ENCODE results near the gene GRID1.

Gene GRID1

GRCh38 chr10:86291616-86292340 lies 74.8 kb downstream of the GRID1 start:
- no peak for DNase-seq

GRCh38 chr10:86290933-86291615 lies 75.5 kb downstream of the GRID1 start:
- DNase-seq: no peak

GRCh38 chr10:86289577-86289868 lies 77.1 kb downstream of the GRID1 start:
- DNase-seq: no peak

- no peak for DNase-seq
These were observed 77.7 kb downstream of the GRID1 start for GRCh38 chr10:86288695-86289576.

- DNase-seq: no peak
These were observed 78.5 kb downstream of the GRID1 start for GRCh38 chr10:86287966-86288579.

GRCh38 chr10:86287110-86287793 lies 79.3 kb downstream of the GRID1 start:
- no peak for DNase-seq

GRCh38 chr10:86286236-86287109 lies 80.1 kb downstream of the GRID1 start:
- DNase-seq: no peak

GRCh38 chr10:86285136-86285790 lies 81.3 kb downstream of the GRID1 start:
- no peak for DNase-seq

- DNase-seq: no peak
These were observed 82.1 kb downstream of the GRID1 start for GRCh38 chr10:86284355-86285105.

- no peak for DNase-seq
These were observed 82.9 kb downstream of the GRID1 start for GRCh38 chr10:86283466-86284287.

- no peak for DNase-seq
These were observed 83.7 kb downstream of the GRID1 start for GRCh38 chr10:86282664-86283465.

- no peak for DNase-seq
These were observed 85.2 kb downstream of the GRID1 start for GRCh38 chr10:86281396-86281795.

- no peak for DNase-seq
These were observed 97.3 kb downstream of the GRID1 start for GRCh38 chr10:86269332-86269731.

GRCh38 chr10:86267286-86268195 lies 99.1 kb downstream of the GRID1 start:
- DNase-seq: no peak

GRCh38 chr10:86266446-86267242 lies 100.0 kb downstream of the GRID1 start:
- no peak for DNase-seq

- DNase-seq: no peak
These were observed 100.7 kb downstream of the GRID1 start for GRCh38 chr10:86265895-86266259.

All from fibroblast of skin of abdomen (primary cell).